Breast epithelium (tissue), 3 donors: ENCODE results near the gene CHKA.

ENCODE experiments used
- CTCF ChIP-seq, 3 donors: fragments of 450-650 bp; IDR thresholded peaks; one replicate each; pipeline ENCODE4 v1.5.1; 2016 to 2017; ENCODE audit warnings: antibody characterized with exemption in 3 of 3, mild to moderate bottlenecking in 3 of 3, moderate library complexity in 3 of 3
- POLR2A ChIP-seq: fragments of 450-650 bp; IDR thresholded peaks from one replicate; pipeline ENCODE4 v1.6.1; 2016; ENCODE audit warnings: antibody characterized with exemption, mild to moderate bottlenecking, moderate library complexity
- POLR2AphosphoS5 ChIP-seq, 3 donors: sonication (generic); formaldehyde crosslinking; IDR thresholded peaks; one replicate each; pipeline ENCODE4 v1.6.1; 2017; ENCODE audit warnings: antibody characterized with exemption in 3 of 3

DNA sequence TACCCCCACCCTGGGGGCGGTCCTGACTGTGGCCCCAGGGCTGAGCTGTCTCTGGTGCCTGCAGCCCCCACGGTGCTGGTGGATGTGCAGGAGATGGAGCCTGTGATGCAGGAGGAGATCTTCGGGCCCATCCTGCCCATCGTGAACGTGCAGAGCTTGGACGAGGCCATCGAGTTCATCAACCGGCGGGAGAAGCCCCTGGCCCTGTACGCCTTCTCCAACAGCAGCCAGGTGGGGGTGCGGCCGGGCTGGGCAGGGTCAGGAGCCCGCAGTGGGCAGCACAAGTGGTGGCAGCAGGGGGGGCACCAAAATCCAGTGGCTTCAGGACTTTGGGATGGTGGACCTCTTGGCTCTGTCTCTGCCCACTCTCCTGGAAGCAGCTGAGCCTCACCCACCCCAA lies 98.7 kb downstream of the CHKA start:
- no peak for TF ChIP-seq CTCF (IDR thresholded peaks at IDR 0.05)
- TF ChIP-seq POLR2AphosphoS5 (IDR thresholded peaks at IDR 0.05): no peak
- no peak for TF ChIP-seq POLR2A
